Endothelial cell (in vitro differentiated cells): ENCODE data around the gene PTGFRN. TPM values are rescaled to one million over a fixed set of nuclear protein-coding genes. Genes with fewer than 3 reads are reported as not detected.
"Not testable (repeated sequence)": the region's sequence is repeated elsewhere in the genome, so short reads cannot be mapped to it uniquely, and the experiment has no call there.

Experiments used
- DNase-seq: peaks from one replicate; pipeline ENCODE4 v3.0.0; 2021; ENCODE audit warnings: low spot score
- H3K27ac Mint-ChIP-seq: one replicate; pipeline ENCODE4 v1.8.0; 2021; ENCODE audit warnings: mixed read lengths, inconsistent platforms; ENCODE audit not compliant: unreplicated experiment
- H3K27me3 Mint-ChIP-seq: one replicate; pipeline ENCODE4 v1.8.0; 2021; ENCODE audit warnings: mild to moderate bottlenecking, moderate library complexity, mixed read lengths, inconsistent platforms; ENCODE audit not compliant: unreplicated experiment
- H3K36me3 Mint-ChIP-seq: one replicate; pipeline ENCODE4 v1.8.0; 2021; ENCODE audit warnings: mild to moderate bottlenecking, low read depth, mixed read lengths, inconsistent platforms; ENCODE audit not compliant: unreplicated experiment
- H3K4me1 Mint-ChIP-seq: one replicate; pipeline ENCODE4 v1.8.0; 2021; ENCODE audit warnings: mild to moderate bottlenecking, mixed read lengths, inconsistent platforms; ENCODE audit not compliant: unreplicated experiment
- H3K4me3 Mint-ChIP-seq: one replicate; pipeline ENCODE4 v1.8.0; 2021; ENCODE audit warnings: mild to moderate bottlenecking, mixed read lengths, inconsistent platforms; ENCODE audit not compliant: unreplicated experiment
- H3K9me3 Mint-ChIP-seq: one replicate; pipeline ENCODE4 v1.8.0; 2021; ENCODE audit warnings: mixed read lengths, inconsistent platforms; ENCODE audit not compliant: unreplicated experiment
- CTCF ChIP-seq: fragments of 200-600 bp; sonication (generic); IDR thresholded peaks from one replicate; pipeline ENCODE4 v1.5.0; 2021; ENCODE audit warnings: antibody characterized with exemption; ENCODE audit not compliant: unreplicated experiment
- total RNA-seq: library from RNA; stranded (reverse); fragmentation: NEBNext Ultra II Directional; extraction: Animal tissue kit (Norgen Biotek cat#: 25700); gene quantifications from one replicate; pipeline ENCODE4 v1.2.1, GENCODE V29; 2021; ENCODE audit not compliant: unreplicated experiment

PTGFRN gene
- total RNA-seq, 1 donor from 2014 or later, result 23.7 TPM

GRCh38 chr1:116875391-116875790 is 34.3 kb upstream of the PTGFRN start:
- Mint-ChIP-seq H3K9me3 (no peaks in the 10 kb centered on the region), H3K4me3 (no peak overlapping the region), H3K4me1 (peaks cover 3% of the 10 kb centered on the region), H3K27me3 (no peaks in the 10 kb centered on the region), H3K36me3 (no peaks in the 10 kb centered on the region), H3K27ac (peak overlapping the region; percentile 30)
- no peak for DNase-seq
- TF ChIP-seq CTCF, result no peak

- H3K4me3 Mint-ChIP-seq, H3K27me3 Mint-ChIP-seq, H3K36me3 Mint-ChIP-seq, H3K4me1 Mint-ChIP-seq, DNase-seq, H3K9me3 Mint-ChIP-seq, H3K27ac Mint-ChIP-seq: not testable (repeated sequence)
Observed at GRCh38 chr1:116875946-116876345, 33.8 kb upstream of the PTGFRN start.

GRCh38 chr1:116877141-116877818 is 32.4 kb upstream of the PTGFRN start:
- no peak for TF ChIP-seq CTCF

GRCh38 chr1:116878804-116879477 is 30.8 kb upstream of the PTGFRN start:
- Mint-ChIP-seq H3K27ac (no peak overlapping the region), H3K4me1 (peaks cover 3% of the 10 kb centered on the region), H3K9me3 (no peaks in the 10 kb centered on the region), H3K4me3 (no peak overlapping the region), H3K36me3 (no peaks in the 10 kb centered on the region), H3K27me3 (peaks cover 2% of the 10 kb centered on the region)
- peak; percentile 53 for DNase-seq
- TF ChIP-seq CTCF, result no peak

More at GRCh38 chr1:116877141-116877818, 32.4 kb upstream of the PTGFRN start:
- Mint-ChIP-seq H3K9me3 (no peaks in the 10 kb centered on the region), H3K27ac (peak overlapping the region; percentile 61), H3K4me1 (no peaks in the 10 kb centered on the region), H3K36me3 (no peaks in the 10 kb centered on the region), H3K27me3 (peaks cover 2% of the 10 kb centered on the region), H3K4me3 (no peak overlapping the region)
- no peak for DNase-seq

- Mint-ChIP-seq H3K4me1 (peaks cover 3% of the 10 kb centered on the region), H3K27me3 (peaks cover 2% of the 10 kb centered on the region), H3K4me3 (no peak overlapping the region), H3K27ac (no peak overlapping the region), H3K36me3 (no peaks in the 10 kb centered on the region), H3K9me3 (no peaks in the 10 kb centered on the region)
- peak; percentile 10 for DNase-seq
- no peak for TF ChIP-seq CTCF
Observed at GRCh38 chr1:116879478-116880133, 30.1 kb upstream of the PTGFRN start.
